Vagina (tissue), 2 donors: ENCODE measurements around the gene UGT2B15. TPM values are rescaled to one million over a fixed set of nuclear protein-coding genes. Genes with fewer than 3 reads are reported as not detected.
"Not testable (repeated sequence)": the region's sequence is repeated elsewhere in the genome, so short reads cannot be mapped to it uniquely, and the experiment has no call there.

Source experiments
- DNase-seq, 2 donors: peaks; one replicate each; pipeline ENCODE4 v3.0.0-alpha.2; 2017; ENCODE audit errors: extremely low spot score in 2 of 2
- H3K27ac ChIP-seq: fragments of 200-600 bp; sonication (generic); one replicate; pipeline ENCODE4 v1.5.1; 2019
- H3K27me3 ChIP-seq: fragments of 200-600 bp; sonication (generic); one replicate; pipeline ENCODE4 v1.5.1; 2019
- H3K36me3 ChIP-seq, 2 donors: fragments of 200-600 bp; sonication (generic); one replicate each; pipeline ENCODE4 v1.5.1; 2017 to 2019
- H3K4me1 ChIP-seq: fragments of 200-600 bp; sonication (generic); one replicate; pipeline ENCODE4 v1.5.1; 2019
- H3K4me3 ChIP-seq, 2 donors: fragments of 200-600 bp; sonication (generic); 1 replicate in 1 of 2; 2 replicates in 1 of 2; pipeline ENCODE4 v1.5.1; 2016 to 2019
- H3K9me3 ChIP-seq: fragments of 200-600 bp; sonication (generic); one replicate; pipeline ENCODE4 v1.5.1; 2019
- CTCF ChIP-seq, 3 experiments: fragments of 450-650 bp in 2 of 3; fragments of 200-600 bp in 1 of 3; sonication (generic) in 1 of 3; IDR thresholded peaks; one replicate each; pipeline ENCODE4 v1.5.1; 2017 to 2019; ENCODE audit warnings: antibody characterized with exemption in 3 of 3, mild to moderate bottlenecking in 2 of 3, moderate library complexity in 2 of 3
- POLR2A ChIP-seq, 2 donors: fragments of 450-650 bp; IDR thresholded peaks; one replicate each; pipeline ENCODE4 v1.6.1; 2017; ENCODE audit warnings: antibody characterized with exemption in 2 of 2, mild to moderate bottlenecking in 2 of 2, moderate library complexity in 2 of 2
- POLR2AphosphoS5 ChIP-seq, 2 donors: sonication (generic); formaldehyde crosslinking; IDR thresholded peaks; one replicate each; pipeline ENCODE4 v1.9.0; 2017; ENCODE audit warnings: antibody characterized with exemption in 2 of 2, mild to moderate bottlenecking in 2 of 2, low read depth in 1 of 2; ENCODE audit not compliant: insufficient read depth in 1 of 2
- intact Hi-C: fragments of 100-400 bp; cut with DNase I; formaldehyde crosslinking; loops from one replicate; pipeline ENCODE4 v1.15.1; 2023
- total RNA-seq: library from RNA; depleted of rRNA; stranded (reverse); fragments of >200 nt; gene quantifications from one replicate; pipeline ENCODE4 v1.2.3, GENCODE V29; 2016

The UGT2B15 gene
- total RNA-seq, 1 donor from 2014 or later: not detected

GRCh38 chr4:68630371-68630770 lies 40.1 kb downstream of the UGT2B15 start:
- intact Hi-C loops: loop anchor here (10.0 kb wide), 1 partner anchor 126 kb away; no protein-coding TSS in a partner anchor

GRCh38 chr4:68622731-68623130 lies 47.7 kb downstream of the UGT2B15 start:
- H3K27me3 ChIP-seq, H3K4me1 ChIP-seq, H3K36me3 ChIP-seq, H3K9me3 ChIP-seq, DNase-seq, intact Hi-C loops, H3K27ac ChIP-seq, H3K4me3 ChIP-seq: not testable (repeated sequence)

More at GRCh38 chr4:68630371-68630770, 40.1 kb downstream of the UGT2B15 start:
- DNase-seq: no peak
- Histone ChIP-seq H3K27me3 (no peaks in the 10 kb centered on the region), H3K36me3 (no peaks in the 10 kb centered on the region), H3K27ac (no peak overlapping the region), H3K4me3 (no peak overlapping the region), H3K9me3 (no peaks in the 10 kb centered on the region), H3K4me1 (no peaks in the 10 kb centered on the region)
- TF ChIP-seq CTCF (IDR thresholded peaks at IDR 0.05): no peak
- no peak for TF ChIP-seq POLR2AphosphoS5 (IDR thresholded peaks at IDR 0.05; ENCODE audit: insufficient read depth in 1 of 2, low read depth in 1 of 2)
- no peak for TF ChIP-seq POLR2A (IDR thresholded peaks at IDR 0.05)

GRCh38 chr4:68617003-68617698 lies 53.3 kb downstream of the UGT2B15 start:
- H3K4me1 ChIP-seq: no peaks in the 10 kb centered on the region
- DNase-seq: no peak
- TF ChIP-seq POLR2AphosphoS5 (IDR thresholded peaks at IDR 0.05; ENCODE audit: insufficient read depth in 1 of 2, low read depth in 1 of 2) (no peak), CTCF (IDR thresholded peaks at IDR 0.05) (no peak), POLR2A (IDR thresholded peaks at IDR 0.05) (no peak)
- H3K27ac ChIP-seq: no peak overlapping the region
- H3K4me3 ChIP-seq: no peak overlapping the region
- intact Hi-C loops: no loop called here
- no peaks in the 10 kb centered on the region for H3K36me3 ChIP-seq
- no peaks in the 10 kb centered on the region for H3K9me3 ChIP-seq
- H3K27me3 ChIP-seq: no peaks in the 10 kb centered on the region

- no peaks in the 10 kb centered on the region for H3K27me3 ChIP-seq
- intact Hi-C loops: no loop called here
- no peak overlapping the region for H3K4me3 ChIP-seq
- no peak for DNase-seq
- TF ChIP-seq POLR2A (IDR thresholded peaks at IDR 0.05) (no peak), CTCF (IDR thresholded peaks at IDR 0.05) (no peak), POLR2AphosphoS5 (IDR thresholded peaks at IDR 0.05; ENCODE audit: insufficient read depth in 1 of 2, low read depth in 1 of 2) (no peak)
- no peak overlapping the region for H3K27ac ChIP-seq
- no peaks in the 10 kb centered on the region for H3K4me1 ChIP-seq
- no peaks in the 10 kb centered on the region for H3K9me3 ChIP-seq
- no peaks in the 10 kb centered on the region for H3K36me3 ChIP-seq
These were observed 54.6 kb downstream of the UGT2B15 start for GRCh38 chr4:68615699-68616422.

- H3K36me3 ChIP-seq: no peaks in the 10 kb centered on the region
- H3K9me3 ChIP-seq: no peaks in the 10 kb centered on the region
- no peak overlapping the region for H3K27ac ChIP-seq
- intact Hi-C loops: no loop called here
- no peaks in the 10 kb centered on the region for H3K4me1 ChIP-seq
- no peak for DNase-seq
- no peaks in the 10 kb centered on the region for H3K27me3 ChIP-seq
- TF ChIP-seq CTCF (IDR thresholded peaks at IDR 0.05): no peak
- TF ChIP-seq POLR2AphosphoS5 (IDR thresholded peaks at IDR 0.05; ENCODE audit: insufficient read depth in 1 of 2, low read depth in 1 of 2): no peak
- TF ChIP-seq POLR2A (IDR thresholded peaks at IDR 0.05): no peak
- no peak overlapping the region for H3K4me3 ChIP-seq
These were observed 56.7 kb downstream of the UGT2B15 start for GRCh38 chr4:68613752-68614151.
